ENCODE results near the gene NTRK3. TPM values are rescaled to one million over a fixed set of nuclear protein-coding genes. Genes with fewer than 3 reads are reported as not detected.

Gene NTRK3
- total RNA-seq, 4 donors from 2014 or later = 0.09 to 2.7 (median 0.62) TPM

DNA sequence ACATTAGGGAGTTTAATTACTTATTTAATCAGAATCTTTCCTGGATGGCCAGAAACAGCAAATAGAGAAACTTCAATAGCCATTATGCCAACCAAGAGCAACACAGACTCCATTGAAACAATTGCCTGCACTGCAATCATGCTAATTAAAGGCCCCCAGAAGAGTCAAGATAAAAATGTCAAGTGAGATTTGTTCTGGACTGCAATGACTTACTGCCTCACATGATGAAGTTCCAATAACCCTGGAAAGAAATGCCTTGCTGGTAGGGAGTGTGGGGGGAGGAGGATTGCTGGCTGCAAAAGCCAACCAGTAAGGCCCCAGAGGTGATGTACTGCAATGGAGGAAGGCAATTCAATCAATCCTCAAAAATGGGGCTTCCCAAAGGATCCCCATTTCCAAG lies 257.9 kb downstream of the NTRK3 start:
- no peak for TF ChIP-seq POLR2A (IDR thresholded peaks at IDR 0.05)
- TF ChIP-seq, protein P1, sequence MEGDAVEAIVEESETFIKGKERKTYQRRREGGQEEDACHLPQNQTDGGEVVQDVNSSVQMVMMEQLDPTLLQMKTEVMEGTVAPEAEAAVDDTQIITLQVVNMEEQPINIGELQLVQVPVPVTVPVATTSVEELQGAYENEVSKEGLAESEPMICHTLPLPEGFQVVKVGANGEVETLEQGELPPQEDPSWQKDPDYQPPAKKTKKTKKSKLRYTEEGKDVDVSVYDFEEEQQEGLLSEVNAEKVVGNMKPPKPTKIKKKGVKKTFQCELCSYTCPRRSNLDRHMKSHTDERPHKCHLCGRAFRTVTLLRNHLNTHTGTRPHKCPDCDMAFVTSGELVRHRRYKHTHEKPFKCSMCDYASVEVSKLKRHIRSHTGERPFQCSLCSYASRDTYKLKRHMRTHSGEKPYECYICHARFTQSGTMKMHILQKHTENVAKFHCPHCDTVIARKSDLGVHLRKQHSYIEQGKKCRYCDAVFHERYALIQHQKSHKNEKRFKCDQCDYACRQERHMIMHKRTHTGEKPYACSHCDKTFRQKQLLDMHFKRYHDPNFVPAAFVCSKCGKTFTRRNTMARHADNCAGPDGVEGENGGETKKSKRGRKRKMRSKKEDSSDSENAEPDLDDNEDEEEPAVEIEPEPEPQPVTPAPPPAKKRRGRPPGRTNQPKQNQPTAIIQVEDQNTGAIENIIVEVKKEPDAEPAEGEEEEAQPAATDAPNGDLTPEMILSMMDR (IDR thresholded peaks at IDR 0.05) = no peak
- Histone ChIP-seq H3K27me3 (no peaks in the 10 kb centered on the region), H3K4me3 (no peak overlapping the region), H3K9me3 (no peaks in the 10 kb centered on the region), H3K4me1 (no peaks in the 10 kb centered on the region), H3K36me3 (no peaks in the 10 kb centered on the region), H3K27ac (no peak overlapping the region)
- no peak for DNase-seq
- intact Hi-C loops (cut with DNase I) = no loop called here

- Histone ChIP-seq H3K9me3 (no peaks in the 10 kb centered on the region), H3K27me3 (no peaks in the 10 kb centered on the region), H3K27ac (no peak overlapping the region), H3K4me1 (no peaks in the 10 kb centered on the region), H3K4me3 (no peak overlapping the region), H3K36me3 (no peaks in the 10 kb centered on the region)
- WGBS, 2 donors = 76 to 89% methylated on average over 2 of the region's 2 CpGs
- intact Hi-C loops (cut with DNase I) = no loop called here
- TF ChIP-seq, protein P1 (IDR thresholded peaks at IDR 0.05) = no peak
- no peak for TF ChIP-seq POLR2A (IDR thresholded peaks at IDR 0.05)
- no peak for DNase-seq
These were observed 269.8 kb downstream of the NTRK3 start for GRCh38 chr15:87986776-87987175.

DNA sequence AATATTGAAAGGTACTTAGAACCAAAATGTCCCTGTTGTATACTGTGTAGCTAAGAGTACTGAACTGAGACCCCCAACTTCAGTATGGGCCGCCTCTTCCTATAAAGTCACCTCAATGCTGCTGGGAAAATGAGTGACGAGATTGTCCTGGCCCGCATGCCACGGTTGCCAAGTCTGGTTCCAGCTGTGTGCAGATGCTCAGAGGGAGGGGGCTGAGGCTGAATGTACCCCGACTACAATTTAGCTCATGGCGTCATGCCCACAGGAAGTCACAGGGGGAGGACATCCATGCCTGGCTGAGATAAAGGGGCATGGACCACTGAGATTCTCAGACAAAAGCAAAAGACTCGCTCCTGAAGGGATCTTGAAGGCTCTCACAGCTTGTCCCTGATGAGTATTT lies 271.1 kb downstream of the NTRK3 start:
- H3K27ac ChIP-seq = no peak overlapping the region
- DNase-seq = no peak
- H3K4me3 ChIP-seq = no peak overlapping the region
- no peaks in the 10 kb centered on the region for H3K27me3 ChIP-seq
- H3K9me3 ChIP-seq = no peaks in the 10 kb centered on the region
- H3K4me1 ChIP-seq = no peaks in the 10 kb centered on the region
- WGBS, 2 donors = 71 to 81% methylated on average over 5 to 7 of the region's 7 CpGs
- intact Hi-C loops (cut with DNase I) = no loop called here
- H3K36me3 ChIP-seq = no peaks in the 10 kb centered on the region
- no peak for TF ChIP-seq POLR2A (IDR thresholded peaks at IDR 0.05)
- TF ChIP-seq, protein P1 (IDR thresholded peaks at IDR 0.05) = no peak

GRCh38 chr15:87981969-87982368 lies 274.6 kb downstream of the NTRK3 start:
- no peaks in the 10 kb centered on the region for H3K9me3 ChIP-seq
- DNase-seq = no peak
- no peaks in the 10 kb centered on the region for H3K27me3 ChIP-seq
- no peak overlapping the region for H3K4me3 ChIP-seq
- TF ChIP-seq, protein P1 (IDR thresholded peaks at IDR 0.05) = no peak
- TF ChIP-seq POLR2A (IDR thresholded peaks at IDR 0.05) = no peak
- intact Hi-C loops (cut with DNase I) = no loop called here
- H3K27ac ChIP-seq = no peak overlapping the region
- 31 to 46% methylated on average over 6 of the region's 6 CpGs for WGBS, 2 donors
- no peaks in the 10 kb centered on the region for H3K4me1 ChIP-seq
- no peaks in the 10 kb centered on the region for H3K36me3 ChIP-seq

- Histone ChIP-seq H3K36me3 (no peaks in the 10 kb centered on the region), H3K27me3 (no peaks in the 10 kb centered on the region), H3K9me3 (no peaks in the 10 kb centered on the region), H3K4me3 (no peak overlapping the region), H3K27ac (no peak overlapping the region), H3K4me1 (peaks cover 4 to 40% (median 16%) of the 10 kb centered on the region in 3 donors)
- WGBS, 2 donors = 88 to 94% methylated on average over 3 of the region's 3 CpGs
- TF ChIP-seq, protein P1 (IDR thresholded peaks at IDR 0.05) = no peak
- TF ChIP-seq POLR2A (IDR thresholded peaks at IDR 0.05) = no peak
- no peak for DNase-seq
- intact Hi-C loops (cut with DNase I) = no loop called here
These were observed 278.6 kb downstream of the NTRK3 start for GRCh38 chr15:87977907-87978306.
